ENCODE results near the gene TMEM117. TPM values are rescaled to one million over a fixed set of nuclear protein-coding genes. Genes with fewer than 3 reads are reported as not detected.

The TMEM117 gene
- total and polyA plus RNA-seq, 10 of the 15 experiments (the other 5 are each of a cell fraction or from before 2014, with no cell fraction given), result 3.1 to 8.2 (median 6.1) TPM

DNA sequence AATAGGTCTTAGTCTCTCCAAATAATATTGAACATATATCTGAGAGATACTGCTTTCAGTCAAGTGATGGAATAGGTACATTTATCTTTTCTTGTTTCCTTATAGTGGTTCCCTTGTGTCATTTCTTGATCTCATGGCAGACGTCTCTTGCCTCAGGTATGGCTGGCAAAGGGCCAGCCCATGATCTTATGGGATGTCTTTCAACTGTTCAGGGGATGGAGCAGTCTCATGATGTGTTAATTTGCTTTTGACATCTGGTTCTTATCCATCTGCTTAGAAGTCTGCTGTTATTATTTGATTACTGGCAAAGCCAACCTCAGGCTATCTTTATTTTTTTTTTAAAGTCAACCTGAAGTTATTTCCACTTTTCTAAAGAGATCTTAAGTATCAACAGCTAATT is 262.9 kb downstream of the TMEM117 start:
- no peak overlapping the region for H3K9ac ChIP-seq (ENCODE audit: control insufficient read depth, insufficient read depth, low read length)
- H3K4me1 ChIP-seq (ENCODE audit: control insufficient read depth, insufficient read depth, low read length), result no peaks in the 10 kb centered on the region
- no peaks in the 10 kb centered on the region for H3K9me3 ChIP-seq (replicated peaks; ENCODE audit: control insufficient read depth, insufficient read depth, low read length)
- H3K27ac ChIP-seq (ENCODE audit: control insufficient read depth, insufficient read depth), result no peak overlapping the region
- H3K4me2 ChIP-seq (ENCODE audit: control insufficient read depth, insufficient read depth), result no peak overlapping the region
- SMC1A ChIA-PET (ENCODE audit: uncharacterized antibody, unreplicated experiment), result no interaction called here
- in situ Hi-C loops (cut with MboI), result no loop called here
- CTCF ChIA-PET, result no interaction called here
- WGBS (ENCODE audit: insufficient coverage, insufficient replicate concordance, low lambda C conversion rate, missing lambda C conversion rate), result 42% methylated on average over 1 of the region's 1 CpG
- DNase-seq (ENCODE audit: low read depth, low spot score) (no peak), FAIRE-seq (no peak), ATAC-seq (no peak)
- no peaks in the 10 kb centered on the region for H3K36me3 ChIP-seq (ENCODE audit: control insufficient read depth in 2 of 2, insufficient read depth in 2 of 2, low read length in 1 of 2)
- H4K20me1 ChIP-seq (ENCODE audit: control insufficient read depth, insufficient read depth), result no peaks in the 10 kb centered on the region
- POLR2A ChIA-PET, result no interaction called here
- TF ChIP-seq ESRRA (IDR thresholded peaks at IDR 0.05; ENCODE audit: low read length) (no peak), RUNX3 (IDR thresholded peaks at IDR 0.05; ENCODE audit: low read length) (no peak), POLR2AphosphoS5 (IDR thresholded peaks at IDR 0.05; ENCODE audit: low read length) (no peak), SP1 (IDR thresholded peaks at IDR 0.05; ENCODE audit: low read depth, low read length) (no peak), DPF2 (IDR thresholded peaks at IDR 0.05) (no peak), PAX5 (IDR thresholded peaks at IDR 0.05; ENCODE audit: borderline replicate concordance, low read depth, low read length) (no peak), EGR1 (IDR thresholded peaks at IDR 0.05; ENCODE audit: borderline replicate concordance in 1 of 2, low read depth in 2 of 2, low read length in 2 of 2) (no peak), ZNF622 (IDR thresholded peaks at IDR 0.05) (no peak), CUX1 (IDR thresholded peaks at IDR 0.05; ENCODE audit: insufficient replicate concordance, low read depth, low read length) (no peak), PKNOX1 (IDR thresholded peaks at IDR 0.05) (no peak), MEF2A (IDR thresholded peaks at IDR 0.05; ENCODE audit: insufficient read depth, low read depth, low read length) (no peak), KDM1A (IDR thresholded peaks at IDR 0.05; ENCODE audit: borderline replicate concordance) (no peak), FOXK2 (IDR thresholded peaks at IDR 0.05) (no peak)
- TF ChIP-seq, protein P1, sequence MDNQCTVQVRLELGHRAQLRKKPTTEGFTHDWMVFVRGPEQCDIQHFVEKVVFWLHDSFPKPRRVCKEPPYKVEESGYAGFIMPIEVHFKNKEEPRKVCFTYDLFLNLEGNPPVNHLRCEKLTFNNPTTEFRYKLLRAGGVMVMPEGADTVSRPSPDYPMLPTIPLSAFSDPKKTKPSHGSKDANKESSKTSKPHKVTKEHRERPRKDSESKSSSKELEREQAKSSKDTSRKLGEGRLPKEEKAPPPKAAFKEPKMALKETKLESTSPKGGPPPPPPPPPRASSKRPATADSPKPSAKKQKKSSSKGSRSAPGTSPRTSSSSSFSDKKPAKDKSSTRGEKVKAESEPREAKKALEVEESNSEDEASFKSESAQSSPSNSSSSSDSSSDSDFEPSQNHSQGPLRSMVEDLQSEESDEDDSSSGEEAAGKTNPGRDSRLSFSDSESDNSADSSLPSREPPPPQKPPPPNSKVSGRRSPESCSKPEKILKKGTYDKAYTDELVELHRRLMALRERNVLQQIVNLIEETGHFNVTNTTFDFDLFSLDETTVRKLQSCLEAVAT (IDR thresholded peaks at IDR 0.05), result no peak
- RAD21 ChIA-PET (ENCODE audit: unreplicated experiment), result no interaction called here
- H3K79me2 ChIP-seq (ENCODE audit: control insufficient read depth, insufficient read depth, low read length), result no peaks in the 10 kb centered on the region
- no peaks in the 10 kb centered on the region for H3K27me3 ChIP-seq (replicated peaks in 1 of 2; ENCODE audit: control insufficient read depth in 2 of 2, insufficient read depth in 2 of 2, low read length in 1 of 2)
- no peak overlapping the region for H3K4me3 ChIP-seq
- intact Hi-C loops (cut with micrococcal nuclease; ENCODE audit: unreplicated experiment), result no loop called here
- H2AFZ ChIP-seq (ENCODE audit: control insufficient read depth, low read depth, low read length), result no peak overlapping the region
- no TSS peak for BruUV-seq (replicated peaks)
